ENCODE results near the gene B3GLCT. TPM values are rescaled to one million over a fixed set of nuclear protein-coding genes. Genes with fewer than 3 reads are reported as not detected.

The B3GLCT gene
- total and polyA plus RNA-seq, 2 of the 13 experiments (the other 11 are each of a cell fraction or from before 2014, with no cell fraction given), result 2.0 to 7.1 TPM

DNA sequence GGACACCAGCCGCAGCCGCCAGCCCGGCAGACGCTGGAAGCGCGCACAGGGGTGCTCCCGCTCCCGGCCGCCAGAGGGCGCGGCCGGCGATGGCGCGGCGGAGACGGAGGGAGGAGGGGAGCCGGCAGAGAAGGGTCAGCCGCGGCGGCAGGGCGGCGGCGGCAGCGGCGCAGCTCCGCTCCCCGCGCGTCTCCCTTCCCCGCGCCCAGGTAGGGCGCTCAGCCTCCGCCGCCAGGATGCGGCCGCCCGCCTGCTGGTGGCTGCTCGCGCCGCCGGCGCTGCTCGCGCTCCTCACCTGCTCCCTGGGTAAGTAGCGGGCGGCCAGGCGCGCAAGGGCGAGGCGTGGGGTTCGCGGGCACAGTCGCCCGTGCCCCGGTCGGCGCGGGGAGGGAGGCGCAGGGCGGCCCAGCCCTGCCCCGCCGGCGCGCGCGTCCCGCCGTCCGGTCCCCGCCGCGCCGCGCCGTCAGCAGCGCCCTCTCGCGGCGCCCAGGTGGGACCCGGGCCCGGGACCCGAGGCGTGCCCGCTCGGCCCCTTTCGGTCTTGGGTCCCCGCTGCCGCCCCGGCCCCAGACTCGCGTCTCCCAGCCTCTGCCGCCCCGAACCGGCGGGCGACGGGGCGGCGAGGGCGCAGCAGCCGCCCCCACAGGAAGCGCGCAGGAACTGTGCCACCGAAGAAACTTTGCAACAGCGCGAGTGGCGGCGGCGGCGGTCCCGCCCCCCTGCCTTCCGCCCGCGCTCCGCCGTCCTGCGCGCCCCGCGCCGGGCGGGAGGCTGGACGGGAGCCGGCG is at the start of gene B3GLCT (continued):
- TF ChIP-seq ZNF263 (CRISPR knock-in tag; IDR thresholded peaks at IDR 0.05), result peak; percentile 51; the same call in 1 of the 2 replicates
- TF ChIP-seq ARHGAP35 (CRISPR knock-in tag; IDR thresholded peaks at IDR 0.05; ENCODE audit: borderline replicate concordance), result no peak
- no peak for TF ChIP-seq ZNF737 (CRISPR knock-in tag; IDR thresholded peaks at IDR 0.05; ENCODE audit: borderline replicate concordance)
- TF ChIP-seq SALL2 (CRISPR knock-in tag; IDR thresholded peaks at IDR 0.05), result peak; percentile 38; the same call in 1 of the 2 replicates
- TF ChIP-seq EED (CRISPR knock-in tag; IDR thresholded peaks at IDR 0.05), result no peak
- TF ChIP-seq ZNF7 (CRISPR knock-in tag; IDR thresholded peaks at IDR 0.05), result no peak
- peak; percentile 3; the same call in 1 of the 2 replicates for TF ChIP-seq ZFX (CRISPR knock-in tag; IDR thresholded peaks at IDR 0.05; ENCODE audit: low read depth)
- TF ChIP-seq ZMYM4 (CRISPR knock-in tag; IDR thresholded peaks at IDR 0.05), result peak; percentile 58; the same call in 1 of the 2 replicates
- TF ChIP-seq ZNF550 (CRISPR knock-in tag; IDR thresholded peaks at IDR 0.05; ENCODE audit: borderline replicate concordance), result no peak
- no peak for TF ChIP-seq PHF20 (CRISPR knock-in tag; IDR thresholded peaks at IDR 0.05)
- no peak for TF ChIP-seq NR1H2 (CRISPR knock-in tag; IDR thresholded peaks at IDR 0.05; ENCODE audit: borderline replicate concordance, low read depth)
- peak; percentile 36 for TF ChIP-seq FOSL2 (CRISPR knock-in tag; IDR thresholded peaks at IDR 0.05)
- no peak for TF ChIP-seq ZNF180 (CRISPR knock-in tag; IDR thresholded peaks at IDR 0.05; ENCODE audit: borderline replicate concordance, low read depth)
- TF ChIP-seq, protein P1, sequence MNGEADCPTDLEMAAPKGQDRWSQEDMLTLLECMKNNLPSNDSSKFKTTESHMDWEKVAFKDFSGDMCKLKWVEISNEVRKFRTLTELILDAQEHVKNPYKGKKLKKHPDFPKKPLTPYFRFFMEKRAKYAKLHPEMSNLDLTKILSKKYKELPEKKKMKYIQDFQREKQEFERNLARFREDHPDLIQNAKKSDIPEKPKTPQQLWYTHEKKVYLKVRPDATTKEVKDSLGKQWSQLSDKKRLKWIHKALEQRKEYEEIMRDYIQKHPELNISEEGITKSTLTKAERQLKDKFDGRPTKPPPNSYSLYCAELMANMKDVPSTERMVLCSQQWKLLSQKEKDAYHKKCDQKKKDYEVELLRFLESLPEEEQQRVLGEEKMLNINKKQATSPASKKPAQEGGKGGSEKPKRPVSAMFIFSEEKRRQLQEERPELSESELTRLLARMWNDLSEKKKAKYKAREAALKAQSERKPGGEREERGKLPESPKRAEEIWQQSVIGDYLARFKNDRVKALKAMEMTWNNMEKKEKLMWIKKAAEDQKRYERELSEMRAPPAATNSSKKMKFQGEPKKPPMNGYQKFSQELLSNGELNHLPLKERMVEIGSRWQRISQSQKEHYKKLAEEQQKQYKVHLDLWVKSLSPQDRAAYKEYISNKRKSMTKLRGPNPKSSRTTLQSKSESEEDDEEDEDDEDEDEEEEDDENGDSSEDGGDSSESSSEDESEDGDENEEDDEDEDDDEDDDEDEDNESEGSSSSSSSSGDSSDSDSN (CRISPR knock-in tag; IDR thresholded peaks at IDR 0.05), result peak; percentile 81; the same call in 1 of the 2 replicates
- TF ChIP-seq SAP130 (CRISPR knock-in tag; IDR thresholded peaks at IDR 0.05; ENCODE audit: low read depth), result peak; percentile 38; the same call in 1 of the 2 replicates
- TF ChIP-seq HMG20B (CRISPR knock-in tag; conservative IDR thresholded peaks at IDR 0.05), result 0 out of 2 replicates have a peak, but pooled peaks have one; percentile 18
- TF ChIP-seq MTF2 (CRISPR knock-in tag; IDR thresholded peaks at IDR 0.05; ENCODE audit: borderline replicate concordance), result peak; percentile 91; the same call in 1 of the 2 replicates
- TF ChIP-seq SMYD3 (CRISPR knock-in tag; IDR thresholded peaks at IDR 0.05), result no peak
- TF ChIP-seq, protein P2, sequence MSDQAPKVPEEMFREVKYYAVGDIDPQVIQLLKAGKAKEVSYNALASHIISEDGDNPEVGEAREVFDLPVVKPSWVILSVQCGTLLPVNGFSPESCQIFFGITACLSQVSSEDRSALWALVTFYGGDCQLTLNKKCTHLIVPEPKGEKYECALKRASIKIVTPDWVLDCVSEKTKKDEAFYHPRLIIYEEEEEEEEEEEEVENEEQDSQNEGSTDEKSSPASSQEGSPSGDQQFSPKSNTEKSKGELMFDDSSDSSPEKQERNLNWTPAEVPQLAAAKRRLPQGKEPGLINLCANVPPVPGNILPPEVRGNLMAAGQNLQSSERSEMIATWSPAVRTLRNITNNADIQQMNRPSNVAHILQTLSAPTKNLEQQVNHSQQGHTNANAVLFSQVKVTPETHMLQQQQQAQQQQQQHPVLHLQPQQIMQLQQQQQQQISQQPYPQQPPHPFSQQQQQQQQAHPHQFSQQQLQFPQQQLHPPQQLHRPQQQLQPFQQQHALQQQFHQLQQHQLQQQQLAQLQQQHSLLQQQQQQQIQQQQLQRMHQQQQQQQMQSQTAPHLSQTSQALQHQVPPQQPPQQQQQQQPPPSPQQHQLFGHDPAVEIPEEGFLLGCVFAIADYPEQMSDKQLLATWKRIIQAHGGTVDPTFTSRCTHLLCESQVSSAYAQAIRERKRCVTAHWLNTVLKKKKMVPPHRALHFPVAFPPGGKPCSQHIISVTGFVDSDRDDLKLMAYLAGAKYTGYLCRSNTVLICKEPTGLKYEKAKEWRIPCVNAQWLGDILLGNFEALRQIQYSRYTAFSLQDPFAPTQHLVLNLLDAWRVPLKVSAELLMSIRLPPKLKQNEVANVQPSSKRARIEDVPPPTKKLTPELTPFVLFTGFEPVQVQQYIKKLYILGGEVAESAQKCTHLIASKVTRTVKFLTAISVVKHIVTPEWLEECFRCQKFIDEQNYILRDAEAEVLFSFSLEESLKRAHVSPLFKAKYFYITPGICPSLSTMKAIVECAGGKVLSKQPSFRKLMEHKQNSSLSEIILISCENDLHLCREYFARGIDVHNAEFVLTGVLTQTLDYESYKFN (CRISPR knock-in tag; conservative IDR thresholded peaks at IDR 0.05), result no peak
- no peak for TF ChIP-seq ZFP36 (IDR thresholded peaks at IDR 0.05; ENCODE audit: borderline replicate concordance, low read depth, low read length, partially characterized antibody)
- no peak for TF ChIP-seq ZNF549 (CRISPR knock-in tag; IDR thresholded peaks at IDR 0.05)
- TF ChIP-seq ZNF10 (CRISPR knock-in tag; IDR thresholded peaks at IDR 0.05; ENCODE audit: borderline replicate concordance, low read depth), result no peak
- no peak for TF ChIP-seq ZBTB3 (CRISPR knock-in tag; IDR thresholded peaks at IDR 0.05; ENCODE audit: borderline replicate concordance, low read depth)
